ENCODE data around the gene SLC49A4.

The SLC49A4 gene

DNA sequence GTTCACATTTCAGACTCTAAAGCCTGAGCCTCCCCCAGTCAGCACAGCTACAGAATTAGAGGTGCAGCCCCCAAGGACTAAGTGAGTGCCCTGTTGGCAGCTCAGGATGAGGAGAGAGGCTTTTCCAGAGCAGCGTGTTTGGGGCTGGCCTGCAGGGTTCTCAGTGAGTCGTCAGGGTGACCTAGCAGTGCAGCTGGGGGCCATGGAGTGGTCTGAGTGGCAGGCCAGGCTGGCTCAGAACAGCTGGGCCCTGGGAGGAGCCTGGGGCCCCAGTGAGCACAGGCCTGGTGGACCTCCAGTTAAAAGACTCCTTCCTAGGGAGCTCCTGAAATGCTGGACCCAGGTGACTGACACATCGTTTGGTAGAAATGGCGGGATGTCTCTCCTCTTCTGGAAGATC, 108.3 kb downstream of the SLC49A4 start:
- POLR2A ChIA-PET: interaction anchor here (0.7 kb wide), 1 partner anchor 209 kb away, joined by 3 read pairs; no protein-coding TSS in a partner anchor

GRCh38 chr3:122907471-122907870, 112.6 kb downstream of the SLC49A4 start:
- POLR2A ChIA-PET: no interaction called here
- CTCF ChIA-PET: no interaction called here

More for the DNA sequence above, 108.3 kb downstream of the SLC49A4 start:
- no peak for DNase-seq (ENCODE audit: extremely low spot score)
- CTCF ChIA-PET: interaction anchor here (1.2 kb wide), 1 partner anchor 36 kb away, joined by 3 read pairs; no protein-coding TSS in a partner anchor
- TF ChIP-seq, protein P1, sequence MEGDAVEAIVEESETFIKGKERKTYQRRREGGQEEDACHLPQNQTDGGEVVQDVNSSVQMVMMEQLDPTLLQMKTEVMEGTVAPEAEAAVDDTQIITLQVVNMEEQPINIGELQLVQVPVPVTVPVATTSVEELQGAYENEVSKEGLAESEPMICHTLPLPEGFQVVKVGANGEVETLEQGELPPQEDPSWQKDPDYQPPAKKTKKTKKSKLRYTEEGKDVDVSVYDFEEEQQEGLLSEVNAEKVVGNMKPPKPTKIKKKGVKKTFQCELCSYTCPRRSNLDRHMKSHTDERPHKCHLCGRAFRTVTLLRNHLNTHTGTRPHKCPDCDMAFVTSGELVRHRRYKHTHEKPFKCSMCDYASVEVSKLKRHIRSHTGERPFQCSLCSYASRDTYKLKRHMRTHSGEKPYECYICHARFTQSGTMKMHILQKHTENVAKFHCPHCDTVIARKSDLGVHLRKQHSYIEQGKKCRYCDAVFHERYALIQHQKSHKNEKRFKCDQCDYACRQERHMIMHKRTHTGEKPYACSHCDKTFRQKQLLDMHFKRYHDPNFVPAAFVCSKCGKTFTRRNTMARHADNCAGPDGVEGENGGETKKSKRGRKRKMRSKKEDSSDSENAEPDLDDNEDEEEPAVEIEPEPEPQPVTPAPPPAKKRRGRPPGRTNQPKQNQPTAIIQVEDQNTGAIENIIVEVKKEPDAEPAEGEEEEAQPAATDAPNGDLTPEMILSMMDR (IDR thresholded peaks at IDR 0.05; ENCODE audit: control extremely low read depth, extremely low read depth, low read depth, missing control alignments): no peak

DNA sequence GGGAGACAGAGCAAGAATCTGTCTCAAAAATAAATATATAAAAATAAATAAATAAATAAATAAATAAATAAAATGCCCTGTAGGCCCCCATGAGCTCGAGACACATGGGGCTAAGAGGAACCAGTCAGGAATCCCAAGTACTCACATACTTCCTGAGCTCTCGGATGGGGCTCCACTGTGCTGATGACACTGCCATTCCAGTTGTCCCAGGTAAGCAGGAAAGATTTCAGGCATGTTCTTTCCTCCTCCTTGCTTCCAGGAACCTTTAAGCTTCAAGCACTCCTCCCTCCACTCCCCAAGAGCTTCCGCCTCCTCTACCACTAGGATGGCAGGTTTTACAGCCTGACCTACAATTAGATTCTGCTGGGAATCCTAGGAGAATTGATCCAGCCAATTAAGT, 113.4 kb downstream of the SLC49A4 start:
- POLR2A ChIA-PET: no interaction called here
- DNase-seq (ENCODE audit: extremely low spot score): no peak
- TF ChIP-seq, protein P1 (IDR thresholded peaks at IDR 0.05; ENCODE audit: control extremely low read depth, extremely low read depth, low read depth, missing control alignments): no peak
- CTCF ChIA-PET: no interaction called here

More at GRCh38 chr3:122907471-122907870, 112.6 kb downstream of the SLC49A4 start:
- DNase-seq (ENCODE audit: extremely low spot score): no peak
- TF ChIP-seq, protein P1 (IDR thresholded peaks at IDR 0.05; ENCODE audit: control extremely low read depth, extremely low read depth, low read depth, missing control alignments): no peak

GRCh38 chr3:122911901-122912300, 117.0 kb downstream of the SLC49A4 start:
- peak; percentile 13 for DNase-seq (ENCODE audit: extremely low spot score)
- ChIA-PET CTCF (no interaction called here), POLR2A (no interaction called here)
- TF ChIP-seq, protein P1 (IDR thresholded peaks at IDR 0.05; ENCODE audit: control extremely low read depth, extremely low read depth, low read depth, missing control alignments): no peak

DNA sequence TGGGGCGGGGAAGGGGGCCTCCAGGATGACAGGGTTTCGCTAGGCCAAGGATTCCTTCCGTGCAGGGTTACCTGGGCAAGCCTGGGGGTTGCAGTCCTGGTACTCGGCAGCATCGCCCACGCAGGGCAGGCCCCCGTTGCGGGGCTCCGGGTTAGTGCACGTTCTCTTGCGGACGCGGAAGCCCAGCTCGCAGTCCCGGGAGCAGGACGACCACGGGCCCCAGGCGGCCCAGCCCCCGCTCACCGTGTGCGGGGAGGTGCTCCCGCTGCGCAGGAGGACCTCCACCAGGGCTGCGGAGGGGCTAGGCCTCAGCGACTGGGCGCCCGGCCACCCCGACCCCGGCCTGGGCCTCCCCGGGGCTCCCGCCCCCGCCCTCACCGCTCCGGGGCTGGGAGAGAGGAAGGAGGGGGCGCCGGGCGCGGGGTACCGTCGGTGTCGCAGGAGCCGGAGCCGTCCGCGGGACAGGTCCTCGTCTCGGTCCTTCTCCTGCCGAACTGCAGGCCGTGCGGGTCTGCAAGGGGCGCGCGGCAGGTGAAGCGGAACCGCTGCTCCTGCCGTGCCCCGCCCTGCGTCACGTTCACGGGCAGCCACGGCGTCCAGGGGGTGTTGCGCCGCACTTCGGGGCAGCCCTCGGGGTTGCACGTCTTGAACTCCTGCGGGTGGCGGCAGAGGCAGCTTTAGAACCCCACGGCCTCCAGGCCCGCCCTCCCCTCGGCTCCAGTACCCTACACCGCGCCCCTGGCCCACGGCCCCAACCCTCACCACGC, 118.1 kb downstream of the SLC49A4 start:
- TF ChIP-seq, protein P1 (IDR thresholded peaks at IDR 0.05; ENCODE audit: control extremely low read depth, extremely low read depth, low read depth, missing control alignments): no peak
- POLR2A ChIA-PET: no interaction called here
- peak; percentile 12 for DNase-seq (ENCODE audit: extremely low spot score)
- CTCF ChIA-PET: no interaction called here

DNA sequence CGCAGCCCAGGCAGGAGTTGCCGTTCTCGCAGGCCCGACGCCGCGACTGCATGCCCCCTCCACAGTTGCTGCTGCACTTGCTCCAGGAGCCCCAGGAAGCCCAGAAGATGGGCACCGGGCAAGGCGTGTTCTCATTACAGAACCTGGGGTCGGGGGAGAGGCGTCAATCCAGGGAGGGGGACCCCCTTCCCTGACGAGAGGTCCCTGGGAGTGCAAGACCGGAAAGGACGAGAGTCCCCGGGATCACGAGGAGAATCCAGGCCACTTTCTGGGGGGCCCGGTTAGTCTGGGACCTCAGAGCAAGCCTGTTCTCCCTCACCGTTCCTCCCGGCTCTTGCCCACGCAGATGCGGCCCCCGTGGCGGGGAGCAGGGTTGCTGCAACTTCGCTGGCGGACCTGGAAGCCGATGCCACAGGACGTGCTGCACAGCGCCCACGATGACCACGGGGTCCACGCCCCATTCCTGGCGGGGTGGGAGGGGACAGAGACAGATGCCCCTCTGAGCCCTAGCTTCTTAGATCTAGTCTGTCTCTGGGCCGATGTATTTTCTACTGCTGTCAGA, 118.8 kb downstream of the SLC49A4 start:
- POLR2A ChIA-PET: no interaction called here
- TF ChIP-seq, protein P1 (IDR thresholded peaks at IDR 0.05; ENCODE audit: control extremely low read depth, extremely low read depth, low read depth, missing control alignments): no peak
- no peak for DNase-seq (ENCODE audit: extremely low spot score)
- CTCF ChIA-PET: no interaction called here
